Ishikawa (cell line): ENCODE data around the gene ATP11A.
A peak's percentile ranks its signal among the peaks of the same experiment; 100 is the strongest.

Experiments used
- CEBPB ChIP-seq: IDR thresholded peaks from 2 replicates; pipeline ENCODE4 v1.6.1; 2012
- CREB1 ChIP-seq: IDR thresholded peaks from 2 replicates; pipeline ENCODE4 v1.6.1; 2012; ENCODE audit warnings: low read depth
- EGR1 ChIP-seq: IDR thresholded peaks from 2 replicates; pipeline ENCODE4 v1.6.1; 2012
- EP300 ChIP-seq: IDR thresholded peaks from 2 replicates; pipeline ENCODE4 v1.6.1; 2012; ENCODE audit warnings: borderline replicate concordance
- FOXM1 ChIP-seq: IDR thresholded peaks from 2 replicates; pipeline ENCODE4 v1.6.1; 2012; ENCODE audit warnings: low read depth, borderline replicate concordance
- NFIC ChIP-seq: IDR thresholded peaks from 2 replicates; pipeline ENCODE4 v1.6.1; 2012
- RAD21 ChIP-seq: IDR thresholded peaks from 2 replicates; pipeline ENCODE4 v1.6.1; 2012; ENCODE audit warnings: low read depth
- TAF1 ChIP-seq: IDR thresholded peaks from 2 replicates; pipeline ENCODE4 v1.6.1; 2012; ENCODE audit warnings: low read depth, mild to moderate bottlenecking
- TCF12 ChIP-seq: IDR thresholded peaks from 2 replicates; pipeline ENCODE4 v1.6.1; 2012; ENCODE audit warnings: low read depth
- TEAD4 ChIP-seq: IDR thresholded peaks from 2 replicates; pipeline ENCODE4 v1.6.1; 2012
- YY1 ChIP-seq: IDR thresholded peaks from 2 replicates; pipeline ENCODE4 v1.6.1; 2012; ENCODE audit warnings: low read depth
- ZBTB7A ChIP-seq: IDR thresholded peaks from 2 replicates; pipeline ENCODE4 v1.6.1; 2012; ENCODE audit warnings: low read depth
- TF ChIP-seq, protein P1 (sequence below): IDR thresholded peaks from 2 replicates; pipeline ENCODE4 v1.6.1; 2012
- TF ChIP-seq, protein P2 (sequence below): IDR thresholded peaks from 2 replicates; pipeline ENCODE4 v1.6.1; 2012
- TF ChIP-seq, protein P3 (sequence below): IDR thresholded peaks from 2 replicates; pipeline ENCODE4 v1.6.1; 2012; ENCODE audit warnings: low read depth, mild to moderate bottlenecking

Gene ATP11A

DNA sequence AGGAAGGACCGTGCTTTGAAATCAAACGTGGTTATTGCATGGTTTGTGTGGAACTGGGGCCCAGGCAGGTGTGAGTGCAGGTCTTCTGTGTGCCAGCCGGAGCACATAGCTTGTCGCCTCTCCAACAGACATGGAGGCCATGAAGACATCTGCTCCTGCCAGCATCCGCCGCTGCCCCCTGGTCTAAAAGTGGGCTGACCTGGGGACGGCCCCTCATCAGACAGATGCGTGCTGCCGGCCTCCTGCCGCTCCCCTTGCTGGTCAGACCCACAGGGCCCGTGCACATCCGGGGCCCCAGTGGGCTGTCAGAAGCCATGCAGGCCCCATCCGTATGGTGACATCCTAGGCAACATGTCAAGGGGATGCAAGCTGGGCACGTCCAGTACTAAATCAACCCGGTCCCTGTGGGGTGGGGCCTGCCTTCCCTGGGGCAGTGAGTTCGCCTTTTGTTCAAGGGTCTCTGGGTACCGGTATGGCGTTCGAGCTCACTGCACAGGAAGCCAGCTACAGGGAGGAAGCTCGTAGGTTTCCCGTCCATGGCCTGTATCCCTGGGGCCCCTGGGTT, 191.2 kb downstream of the ATP11A start:
- TF ChIP-seq RAD21 (no peak), CREB1 (no peak), TCF12 (no peak)

DNA sequence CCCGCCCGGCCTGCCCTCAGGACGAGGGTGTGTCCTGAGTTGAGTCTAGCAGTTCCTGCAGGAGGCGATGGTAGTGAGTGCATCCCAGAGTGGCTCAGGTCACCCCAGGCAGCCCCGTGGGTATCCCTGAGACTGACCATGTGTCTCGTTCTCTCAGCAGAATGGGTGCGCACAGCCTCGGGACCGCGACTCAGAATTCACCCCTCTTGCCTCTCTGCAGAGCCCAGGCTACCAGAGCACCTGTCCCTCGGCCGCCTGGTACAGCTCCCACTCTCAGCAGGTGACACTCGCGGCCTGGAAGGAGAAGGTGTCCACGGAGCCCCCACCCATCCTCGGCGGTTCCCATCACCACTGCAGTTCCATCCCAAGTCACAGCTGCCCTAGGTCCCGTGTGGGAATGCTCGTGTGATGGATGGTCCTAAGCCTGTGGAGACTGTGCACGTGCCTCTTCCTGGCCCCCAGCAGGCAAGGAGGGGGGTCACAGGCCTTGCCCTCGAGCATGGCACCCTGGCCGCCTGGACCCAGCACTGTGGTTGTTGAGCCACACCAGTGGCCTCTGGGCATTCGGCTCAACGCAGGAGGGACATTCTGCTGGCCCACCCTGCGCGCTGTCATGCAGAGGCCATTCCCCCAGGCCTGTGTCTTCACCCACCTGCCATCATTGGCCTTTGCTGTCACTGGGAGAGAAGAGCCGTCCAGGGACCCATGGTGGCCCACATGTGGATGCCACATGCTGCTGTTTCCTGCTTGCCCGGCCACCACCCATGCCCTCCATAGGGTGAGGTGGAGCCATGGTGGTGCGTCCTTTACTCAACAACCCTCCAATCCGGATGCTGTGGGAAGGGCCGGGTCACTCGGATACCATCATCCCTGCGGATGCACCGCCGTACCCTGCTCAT, 192.1 kb downstream of the ATP11A start:
- TF ChIP-seq TEAD4 (no peak), FOXM1 (no peak), CREB1 (no peak), TCF12 (no peak), EP300 (no peak), ZBTB7A (no peak), RAD21 (no peak), NFIC (no peak), EGR1 (no peak)

DNA sequence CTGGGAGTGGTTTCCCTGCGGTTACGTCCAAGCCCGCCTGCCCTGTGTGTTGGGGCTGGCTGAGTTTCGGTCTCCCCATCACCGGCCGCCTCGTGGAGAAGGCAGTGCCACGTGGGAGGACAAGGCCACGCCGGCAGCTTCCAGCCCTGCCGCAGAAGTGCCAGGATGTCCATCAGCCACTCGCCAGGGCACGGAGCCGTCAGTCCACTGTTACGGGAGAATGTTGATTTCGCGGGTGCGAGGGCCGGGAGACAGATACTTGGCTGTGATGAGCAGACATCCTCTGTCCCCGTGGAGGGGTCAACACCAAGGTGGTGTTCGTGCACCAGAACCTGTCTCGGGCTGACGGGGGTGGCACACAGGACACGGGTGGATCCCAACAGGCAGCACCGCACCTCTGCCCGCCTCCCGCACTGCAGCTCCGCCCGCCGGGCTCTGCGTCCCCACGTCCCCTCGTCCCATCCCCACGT, 192.8 kb downstream of the ATP11A start:
- no peak for TF ChIP-seq TAF1
- no peak for TF ChIP-seq EP300
- TF ChIP-seq EGR1: no peak
- TF ChIP-seq, protein P1, sequence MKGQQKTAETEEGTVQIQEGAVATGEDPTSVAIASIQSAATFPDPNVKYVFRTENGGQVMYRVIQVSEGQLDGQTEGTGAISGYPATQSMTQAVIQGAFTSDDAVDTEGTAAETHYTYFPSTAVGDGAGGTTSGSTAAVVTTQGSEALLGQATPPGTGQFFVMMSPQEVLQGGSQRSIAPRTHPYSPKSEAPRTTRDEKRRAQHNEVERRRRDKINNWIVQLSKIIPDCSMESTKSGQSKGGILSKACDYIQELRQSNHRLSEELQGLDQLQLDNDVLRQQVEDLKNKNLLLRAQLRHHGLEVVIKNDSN: no peak
- TF ChIP-seq, protein P2, sequence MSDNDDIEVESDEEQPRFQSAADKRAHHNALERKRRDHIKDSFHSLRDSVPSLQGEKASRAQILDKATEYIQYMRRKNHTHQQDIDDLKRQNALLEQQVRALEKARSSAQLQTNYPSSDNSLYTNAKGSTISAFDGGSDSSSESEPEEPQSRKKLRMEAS: no peak
- no peak for TF ChIP-seq ZBTB7A
- TF ChIP-seq YY1: no peak
- no peak for TF ChIP-seq TEAD4
- TF ChIP-seq CREB1: no peak

DNA sequence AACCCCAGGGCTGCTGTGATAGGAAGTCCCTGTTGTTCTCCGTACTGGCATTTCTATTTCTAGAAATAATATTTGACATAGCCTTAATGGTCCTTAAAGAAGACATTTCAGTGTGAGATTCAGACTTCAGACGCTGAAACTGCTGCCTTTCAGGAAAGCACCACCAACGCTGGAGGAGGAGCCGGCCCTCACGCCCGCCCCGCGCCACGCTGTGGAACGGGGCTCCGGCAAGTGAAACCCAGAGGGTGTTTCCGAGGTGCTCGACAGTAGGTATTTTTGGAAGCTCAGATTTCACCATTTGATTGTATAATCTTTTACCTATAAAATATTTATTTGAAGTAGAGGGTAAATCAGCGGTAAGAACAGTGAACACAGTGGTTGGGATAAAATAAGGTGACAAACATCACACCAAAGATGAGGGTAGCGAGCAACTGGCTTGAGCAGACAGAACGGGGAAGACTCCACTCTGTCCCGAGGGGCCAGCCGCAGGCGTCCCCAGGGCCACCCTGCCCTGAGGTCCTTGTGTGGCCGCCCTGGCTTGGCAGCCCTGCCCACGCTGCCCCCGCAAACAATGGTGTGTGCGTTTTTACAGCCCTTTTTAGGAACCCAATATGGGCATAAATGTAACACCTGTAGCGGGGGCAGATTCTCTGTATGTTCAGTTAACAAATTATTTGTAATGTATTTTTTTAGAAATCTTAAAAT, 193.6 kb downstream of the ATP11A start:
- TF ChIP-seq, protein P1: no peak
- no peak for TF ChIP-seq FOXM1
- TF ChIP-seq TEAD4: no peak

DNA sequence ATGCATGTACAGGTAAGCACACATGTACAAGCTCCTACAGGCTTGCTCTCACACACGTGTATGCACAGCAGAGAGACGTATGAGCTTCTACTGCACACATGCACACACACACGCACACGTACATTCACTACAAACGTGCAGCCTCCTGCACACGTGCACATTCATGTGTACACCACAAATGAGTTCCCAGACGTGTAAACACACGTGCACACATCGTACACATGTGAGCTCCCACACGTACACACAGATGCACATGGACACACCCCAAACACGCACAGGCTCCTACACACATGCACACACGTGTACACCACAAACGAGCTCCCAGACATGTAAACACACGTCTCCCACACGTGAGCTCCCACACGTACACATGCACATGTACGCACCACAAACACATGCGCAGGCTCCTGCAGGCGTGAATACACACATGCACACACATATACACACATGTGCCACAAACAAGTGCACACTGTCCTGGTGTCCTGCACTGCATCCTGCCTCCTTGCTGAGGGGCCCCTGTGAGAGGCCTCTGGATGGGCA, 195.5 kb downstream of the ATP11A start:
- no peak for TF ChIP-seq TAF1
- TF ChIP-seq YY1: no peak
- no peak for TF ChIP-seq CREB1
- TF ChIP-seq CEBPB: no peak
- TF ChIP-seq ZBTB7A: no peak
- TF ChIP-seq, protein P3, sequence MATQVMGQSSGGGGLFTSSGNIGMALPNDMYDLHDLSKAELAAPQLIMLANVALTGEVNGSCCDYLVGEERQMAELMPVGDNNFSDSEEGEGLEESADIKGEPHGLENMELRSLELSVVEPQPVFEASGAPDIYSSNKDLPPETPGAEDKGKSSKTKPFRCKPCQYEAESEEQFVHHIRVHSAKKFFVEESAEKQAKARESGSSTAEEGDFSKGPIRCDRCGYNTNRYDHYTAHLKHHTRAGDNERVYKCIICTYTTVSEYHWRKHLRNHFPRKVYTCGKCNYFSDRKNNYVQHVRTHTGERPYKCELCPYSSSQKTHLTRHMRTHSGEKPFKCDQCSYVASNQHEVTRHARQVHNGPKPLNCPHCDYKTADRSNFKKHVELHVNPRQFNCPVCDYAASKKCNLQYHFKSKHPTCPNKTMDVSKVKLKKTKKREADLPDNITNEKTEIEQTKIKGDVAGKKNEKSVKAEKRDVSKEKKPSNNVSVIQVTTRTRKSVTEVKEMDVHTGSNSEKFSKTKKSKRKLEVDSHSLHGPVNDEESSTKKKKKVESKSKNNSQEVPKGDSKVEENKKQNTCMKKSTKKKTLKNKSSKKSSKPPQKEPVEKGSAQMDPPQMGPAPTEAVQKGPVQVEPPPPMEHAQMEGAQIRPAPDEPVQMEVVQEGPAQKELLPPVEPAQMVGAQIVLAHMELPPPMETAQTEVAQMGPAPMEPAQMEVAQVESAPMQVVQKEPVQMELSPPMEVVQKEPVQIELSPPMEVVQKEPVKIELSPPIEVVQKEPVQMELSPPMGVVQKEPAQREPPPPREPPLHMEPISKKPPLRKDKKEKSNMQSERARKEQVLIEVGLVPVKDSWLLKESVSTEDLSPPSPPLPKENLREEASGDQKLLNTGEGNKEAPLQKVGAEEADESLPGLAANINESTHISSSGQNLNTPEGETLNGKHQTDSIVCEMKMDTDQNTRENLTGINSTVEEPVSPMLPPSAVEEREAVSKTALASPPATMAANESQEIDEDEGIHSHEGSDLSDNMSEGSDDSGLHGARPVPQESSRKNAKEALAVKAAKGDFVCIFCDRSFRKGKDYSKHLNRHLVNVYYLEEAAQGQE: no peak
- no peak for TF ChIP-seq TEAD4
- no peak for TF ChIP-seq TCF12
- no peak for TF ChIP-seq FOXM1
- TF ChIP-seq, protein P2: no peak
- TF ChIP-seq RAD21: no peak
- no peak for TF ChIP-seq EGR1
- TF ChIP-seq, protein P1: no peak
- TF ChIP-seq EP300: no peak
- TF ChIP-seq NFIC: no peak

DNA sequence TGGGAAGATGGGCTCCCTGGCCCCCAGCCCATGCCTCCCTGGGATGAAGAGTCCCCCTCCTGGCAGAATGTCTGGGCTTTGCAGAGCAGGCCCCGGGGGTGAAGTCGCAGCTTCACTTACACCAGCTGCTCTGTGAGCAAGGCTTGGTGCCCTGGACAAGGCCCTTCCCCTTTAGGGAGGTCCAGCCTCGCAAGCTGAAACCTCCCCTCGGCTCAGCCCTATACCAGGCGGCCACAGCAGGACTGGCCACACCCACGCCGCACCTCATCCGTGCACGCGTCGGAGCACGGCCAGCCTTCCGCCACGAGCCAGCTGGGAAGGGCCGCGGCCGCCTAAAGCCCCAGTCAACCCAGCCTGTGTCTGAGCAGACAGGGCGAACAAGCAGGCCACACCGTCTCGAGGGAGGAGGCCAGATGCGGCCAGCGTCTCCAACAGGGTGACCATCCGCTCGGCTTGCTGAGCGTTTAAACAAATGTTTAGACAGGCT, 196.0 kb downstream of the ATP11A start:
- TF ChIP-seq, protein P1: no peak
- no peak for TF ChIP-seq FOXM1
- 0 out of 2 replicates have a peak, but pooled peaks have one; percentile 6 for TF ChIP-seq NFIC
- 0 out of 2 replicates have a peak, but pooled peaks have one; percentile 44 for TF ChIP-seq ZBTB7A
- 0 out of 2 replicates have a peak, but pooled peaks have one; percentile 29 for TF ChIP-seq TEAD4
- TF ChIP-seq, protein P3: no peak
- TF ChIP-seq, protein P2: peak; percentile 95
- TF ChIP-seq YY1: 0 out of 2 replicates have a peak, but pooled peaks have one; percentile 49
- 0 out of 2 replicates have a peak, but pooled peaks have one; percentile 65 for TF ChIP-seq TCF12
- no peak for TF ChIP-seq CEBPB
- TF ChIP-seq EGR1: 0 out of 2 replicates have a peak, but pooled peaks have one; percentile 28
- peak; percentile 62; the same call in 1 of the 2 replicates for TF ChIP-seq TAF1
- no peak for TF ChIP-seq EP300
- no peak for TF ChIP-seq CREB1
- TF ChIP-seq RAD21: no peak
